ENCODE results near the gene TBX2.

GRCh38 chr17:61414141-61414935 is 14.7 kb downstream of the TBX2 start:
- TF ChIP-seq CTCF (IDR thresholded peaks at IDR 0.05) (no peak), POLR2AphosphoS5 (IDR thresholded peaks at IDR 0.05; ENCODE audit: insufficient read depth in 1 of 2, low read depth in 1 of 2) (no peak)
